ENCODE measurements around the gene EXOC1L. TPM values are rescaled to one million over a fixed set of nuclear protein-coding genes. Genes with fewer than 3 reads are reported as not detected.
A peak's percentile ranks its signal among the peaks of the same experiment; 100 is the strongest.
"Not testable (repeated sequence)": the region's sequence is repeated elsewhere in the genome, so short reads cannot be mapped to it uniquely, and the experiment has no call there.

Gene EXOC1L
- total RNA-seq, 1 experiment from 2014 or later, result not detected

- Histone ChIP-seq H3K9me3 (ENCODE audit: low read length) (peaks cover 3% of the 10 kb centered on the region; the same call in 1 of the 2 replicates), H4K20me1 (ENCODE audit: insufficient read depth, low read depth, low read length) (no peaks in the 10 kb centered on the region), H2AFZ (ENCODE audit: low read length) (no peak overlapping the region), H3K9me2 (replicated peaks; ENCODE audit: insufficient read depth, low read length) (no peaks in the 10 kb centered on the region), H3K4me1 (ENCODE audit: low read length) (no peaks in the 10 kb centered on the region), H3K4me3 (ENCODE audit: low read length) (no peak overlapping the region), H3K36me3 (ENCODE audit: insufficient read depth, low read length) (no peaks in the 10 kb centered on the region), H3K4me2 (ENCODE audit: low read depth, low read length, poor library complexity, severe bottlenecking) (no peak overlapping the region), H3K27me3 (ENCODE audit: low read length) (no peaks in the 10 kb centered on the region), H3K9ac (ENCODE audit: low read length) (no peak overlapping the region), H3K79me2 (ENCODE audit: low read length) (no peaks in the 10 kb centered on the region), H3K27ac (ENCODE audit: low read length) (no peak overlapping the region)
- no peak for DNase-seq
Observed at GRCh38 chr4:55838952-55839351, 19.4 kb downstream of the EXOC1L start.

- H3K27ac ChIP-seq (ENCODE audit: low read length), result no peak overlapping the region
Observed at GRCh38 chr4:55840956-55841355, 21.4 kb downstream of the EXOC1L start.

GRCh38 chr4:55841373-55842239 is 22.0 kb downstream of the EXOC1L start:
- DNase-seq; H3K79me2 ChIP-seq (ENCODE audit: low read length); H3K9me2 ChIP-seq (replicated peaks; ENCODE audit: insufficient read depth, low read length); H3K9ac ChIP-seq (ENCODE audit: low read length); H4K20me1 ChIP-seq (ENCODE audit: insufficient read depth, low read depth, low read length); H3K4me1 ChIP-seq (ENCODE audit: low read length); H3K9me3 ChIP-seq (ENCODE audit: low read length); H3K4me3 ChIP-seq (ENCODE audit: low read length); H3K4me2 ChIP-seq (ENCODE audit: low read depth, low read length, poor library complexity, severe bottlenecking); H3K36me3 ChIP-seq (ENCODE audit: insufficient read depth, low read length); H3K27ac ChIP-seq (ENCODE audit: low read length); H2AFZ ChIP-seq (ENCODE audit: low read length); H3K27me3 ChIP-seq (ENCODE audit: low read length): not testable (repeated sequence)

More at GRCh38 chr4:55840956-55841355, 21.4 kb downstream of the EXOC1L start:
- Histone ChIP-seq H3K36me3 (ENCODE audit: insufficient read depth, low read length) (no peaks in the 10 kb centered on the region), H3K79me2 (ENCODE audit: low read length) (no peaks in the 10 kb centered on the region), H3K9me3 (ENCODE audit: low read length) (peaks cover 3% of the 10 kb centered on the region; the same call in 1 of the 2 replicates), H3K9ac (ENCODE audit: low read length) (no peak overlapping the region), H4K20me1 (ENCODE audit: insufficient read depth, low read depth, low read length) (no peaks in the 10 kb centered on the region), H3K27me3 (ENCODE audit: low read length) (no peaks in the 10 kb centered on the region), H3K4me1 (ENCODE audit: low read length) (no peaks in the 10 kb centered on the region), H3K4me2 (ENCODE audit: low read depth, low read length, poor library complexity, severe bottlenecking) (no peak overlapping the region), H3K4me3 (ENCODE audit: low read length) (no peak overlapping the region), H2AFZ (ENCODE audit: low read length) (no peak overlapping the region), H3K9me2 (replicated peaks; ENCODE audit: insufficient read depth, low read length) (no peaks in the 10 kb centered on the region)
- no peak for DNase-seq

- H3K9me2 ChIP-seq (replicated peaks; ENCODE audit: insufficient read depth, low read length); H3K27ac ChIP-seq (ENCODE audit: low read length); H3K4me2 ChIP-seq (ENCODE audit: low read depth, low read length, poor library complexity, severe bottlenecking): not testable (repeated sequence)
Observed at GRCh38 chr4:55842312-55842711, 22.7 kb downstream of the EXOC1L start.

GRCh38 chr4:55849724-55850123 is 30.1 kb downstream of the EXOC1L start:
- Histone ChIP-seq H3K9me3 (ENCODE audit: low read length) (no peaks in the 10 kb centered on the region), H3K79me2 (ENCODE audit: low read length) (peaks cover 12% of the 10 kb centered on the region), H2AFZ (ENCODE audit: low read length) (no peak overlapping the region), H3K9me2 (replicated peaks; ENCODE audit: insufficient read depth, low read length) (no peaks in the 10 kb centered on the region; the same call in 1 of the 2 replicates), H3K4me2 (ENCODE audit: low read depth, low read length, poor library complexity, severe bottlenecking) (no peak overlapping the region), H3K4me1 (ENCODE audit: low read length) (peaks cover 8% of the 10 kb centered on the region), H3K4me3 (ENCODE audit: low read length) (no peak overlapping the region), H3K27ac (ENCODE audit: low read length) (no peak overlapping the region), H3K9ac (ENCODE audit: low read length) (no peak overlapping the region), H4K20me1 (ENCODE audit: insufficient read depth, low read depth, low read length) (no peaks in the 10 kb centered on the region), H3K36me3 (ENCODE audit: insufficient read depth, low read length) (no peaks in the 10 kb centered on the region), H3K27me3 (ENCODE audit: low read length) (no peaks in the 10 kb centered on the region)
- no peak for DNase-seq

More at GRCh38 chr4:55842312-55842711, 22.7 kb downstream of the EXOC1L start:
- H3K79me2 ChIP-seq (ENCODE audit: low read length); H4K20me1 ChIP-seq (ENCODE audit: insufficient read depth, low read depth, low read length); H3K36me3 ChIP-seq (ENCODE audit: insufficient read depth, low read length); H2AFZ ChIP-seq (ENCODE audit: low read length); DNase-seq; H3K27me3 ChIP-seq (ENCODE audit: low read length); H3K4me1 ChIP-seq (ENCODE audit: low read length); H3K4me3 ChIP-seq (ENCODE audit: low read length); H3K9ac ChIP-seq (ENCODE audit: low read length); H3K9me3 ChIP-seq (ENCODE audit: low read length): not testable (repeated sequence)

GRCh38 chr4:55851885-55852284 is 32.3 kb downstream of the EXOC1L start:
- Histone ChIP-seq H3K27me3 (ENCODE audit: low read length) (no peaks in the 10 kb centered on the region), H3K4me2 (ENCODE audit: low read depth, low read length, poor library complexity, severe bottlenecking) (no peak overlapping the region), H3K4me3 (ENCODE audit: low read length) (no peak overlapping the region), H4K20me1 (ENCODE audit: insufficient read depth, low read depth, low read length) (no peaks in the 10 kb centered on the region), H3K27ac (ENCODE audit: low read length) (no peak overlapping the region), H3K79me2 (ENCODE audit: low read length) (peaks cover 34% of the 10 kb centered on the region), H3K9me3 (ENCODE audit: low read length) (no peaks in the 10 kb centered on the region), H3K36me3 (ENCODE audit: insufficient read depth, low read length) (peaks cover 2% of the 10 kb centered on the region), H3K9me2 (replicated peaks; ENCODE audit: insufficient read depth, low read length) (no peaks in the 10 kb centered on the region; the same call in 1 of the 2 replicates), H3K4me1 (ENCODE audit: low read length) (peaks cover 20% of the 10 kb centered on the region), H2AFZ (ENCODE audit: low read length) (no peak overlapping the region), H3K9ac (ENCODE audit: low read length) (no peak overlapping the region)
- DNase-seq, result no peak

- peak within 1 kb of the TSS; percentile 80 for H3K4me2 ChIP-seq (ENCODE audit: low read depth, low read length, poor library complexity, severe bottlenecking)
- peak within 1 kb of the TSS; percentile 93 for H3K9ac ChIP-seq (ENCODE audit: low read length)
- peaks cover 22% of the 10 kb centered on the region for H3K4me1 ChIP-seq (ENCODE audit: low read length)
- H4K20me1 ChIP-seq (ENCODE audit: insufficient read depth, low read depth, low read length), result no peaks in the 10 kb centered on the region
- H3K27me3 ChIP-seq (ENCODE audit: low read length), result no peaks in the 10 kb centered on the region
- peak within 1 kb of the TSS; percentile 99 for H3K4me3 ChIP-seq (ENCODE audit: low read length)
- peaks cover 15% of the 10 kb centered on the region for H3K36me3 ChIP-seq (ENCODE audit: insufficient read depth, low read length)
- peak within 1 kb of the TSS; percentile 97 for H2AFZ ChIP-seq (ENCODE audit: low read length)
- DNase-seq, result peak; percentile 99
- H3K79me2 ChIP-seq (ENCODE audit: low read length), result peaks cover 50% of the 10 kb centered on the region
- H3K9me3 ChIP-seq (ENCODE audit: low read length), result no peaks in the 10 kb centered on the region
- no peak within 1 kb of the TSS for H3K27ac ChIP-seq (ENCODE audit: low read length)
- H3K9me2 ChIP-seq (replicated peaks; ENCODE audit: insufficient read depth, low read length), result no peaks in the 10 kb centered on the region; the same call in 1 of the 2 replicates
Observed at GRCh38 chr4:55853484-55854046, 34.0 kb downstream of the EXOC1L start, which contains the start of gene EXOC1. TSS of gene EXOC1 (plus strand) at chr4:55853648. CDS start at chr4:55858324, 4,676 bp downstream.

GRCh38 chr4:55854129-55854528 is 34.5 kb downstream of the EXOC1L start:
- Histone ChIP-seq H3K36me3 (ENCODE audit: insufficient read depth, low read length) (peaks cover 19% of the 10 kb centered on the region), H3K9ac (ENCODE audit: low read length) (peak overlapping the region; percentile 93), H3K9me2 (replicated peaks; ENCODE audit: insufficient read depth, low read length) (no peaks in the 10 kb centered on the region; the same call in 1 of the 2 replicates), H3K27me3 (ENCODE audit: low read length) (no peaks in the 10 kb centered on the region), H2AFZ (ENCODE audit: low read length) (no peak overlapping the region), H4K20me1 (ENCODE audit: insufficient read depth, low read depth, low read length) (no peaks in the 10 kb centered on the region), H3K9me3 (ENCODE audit: low read length) (no peaks in the 10 kb centered on the region), H3K27ac (ENCODE audit: low read length) (no peak overlapping the region), H3K79me2 (ENCODE audit: low read length) (peaks cover 55% of the 10 kb centered on the region), H3K4me2 (ENCODE audit: low read depth, low read length, poor library complexity, severe bottlenecking) (peak overlapping the region; percentile 80), H3K4me1 (ENCODE audit: low read length) (peaks cover 22% of the 10 kb centered on the region), H3K4me3 (ENCODE audit: low read length) (peak overlapping the region; percentile 99)
- DNase-seq, result peak; percentile 52

Measured in Karpas-422 (cell line).